Bronchial epithelial cell (primary cell): ENCODE measurements around the gene POP4. TPM values are rescaled to one million over a fixed set of nuclear protein-coding genes. Genes with fewer than 3 reads are reported as not detected.

Experiments
- DNase-seq: peaks from one replicate; pipeline ENCODE4 v3.0.0-alpha.2; 2010; ENCODE audit warnings: low read depth
- FAIRE-seq: peaks from 2 replicates; lab custom pipeline; 2011; peaks lifted over from hg19 to GRCh38; lab: Jason Lieb, UNC
- H3K27me3 ChIP-seq: 2 replicates; pipeline ENCODE4 v1.5.1; 2011; ENCODE audit warnings: low read length; ENCODE audit not compliant: control insufficient read depth, insufficient read depth
- H3K36me3 ChIP-seq: 2 replicates; pipeline ENCODE4 v1.5.1; 2011; ENCODE audit warnings: low read length; ENCODE audit not compliant: control insufficient read depth, insufficient read depth
- H3K4me3 ChIP-seq: 2 replicates; pipeline ENCODE4 v1.5.1; 2011; ENCODE audit warnings: mild to moderate bottlenecking, low read depth, low read length, control low read depth
- total RNA-seq: library from RNA; depleted of rRNA; stranded (reverse); fragments of >200 nt; gene quantifications from 2 replicates; pipeline ENCODE4 v1.2.1, GENCODE V29; 2014
- TF ChIP-seq, protein P1 (sequence below): IDR thresholded peaks from 2 replicates; pipeline ENCODE4 v1.5.1; 2011; ENCODE audit warnings: mild to moderate bottlenecking, moderate library complexity, low read length, control low read depth, inconsistent platforms; ENCODE audit not compliant: insufficient read depth, severe bottlenecking

Gene POP4
- total RNA-seq, 1 donor from 2014 or later = 58.7 TPM

DNA sequence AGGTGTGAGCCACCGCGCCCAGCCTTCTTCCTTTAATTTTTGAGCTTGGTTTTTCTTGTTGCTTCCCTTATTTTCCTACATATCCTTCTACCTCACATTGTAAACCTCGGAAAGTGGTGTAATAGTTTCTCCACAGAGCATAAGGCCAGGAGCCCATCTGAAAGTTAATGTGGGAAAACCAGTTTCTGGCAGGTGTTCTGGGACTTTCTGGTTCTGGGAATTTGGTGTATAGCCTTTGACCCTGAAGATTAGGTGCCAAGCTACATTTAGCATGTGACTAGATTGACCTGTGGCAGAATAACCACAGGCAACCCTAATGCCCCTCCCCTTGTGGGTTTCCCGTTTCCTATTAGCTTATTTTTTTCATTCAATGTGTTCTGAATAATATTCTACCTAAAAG, 8.7 kb downstream of the POP4 start:
- FAIRE-seq = no peak
- no peak for DNase-seq
- TF ChIP-seq, protein P1, sequence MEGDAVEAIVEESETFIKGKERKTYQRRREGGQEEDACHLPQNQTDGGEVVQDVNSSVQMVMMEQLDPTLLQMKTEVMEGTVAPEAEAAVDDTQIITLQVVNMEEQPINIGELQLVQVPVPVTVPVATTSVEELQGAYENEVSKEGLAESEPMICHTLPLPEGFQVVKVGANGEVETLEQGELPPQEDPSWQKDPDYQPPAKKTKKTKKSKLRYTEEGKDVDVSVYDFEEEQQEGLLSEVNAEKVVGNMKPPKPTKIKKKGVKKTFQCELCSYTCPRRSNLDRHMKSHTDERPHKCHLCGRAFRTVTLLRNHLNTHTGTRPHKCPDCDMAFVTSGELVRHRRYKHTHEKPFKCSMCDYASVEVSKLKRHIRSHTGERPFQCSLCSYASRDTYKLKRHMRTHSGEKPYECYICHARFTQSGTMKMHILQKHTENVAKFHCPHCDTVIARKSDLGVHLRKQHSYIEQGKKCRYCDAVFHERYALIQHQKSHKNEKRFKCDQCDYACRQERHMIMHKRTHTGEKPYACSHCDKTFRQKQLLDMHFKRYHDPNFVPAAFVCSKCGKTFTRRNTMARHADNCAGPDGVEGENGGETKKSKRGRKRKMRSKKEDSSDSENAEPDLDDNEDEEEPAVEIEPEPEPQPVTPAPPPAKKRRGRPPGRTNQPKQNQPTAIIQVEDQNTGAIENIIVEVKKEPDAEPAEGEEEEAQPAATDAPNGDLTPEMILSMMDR = no peak
- Histone ChIP-seq H3K27me3 (peaks cover 1% of the 10 kb centered on the region), H3K36me3 (peaks cover 26% of the 10 kb centered on the region), H3K4me3 (no peak overlapping the region)

DNA sequence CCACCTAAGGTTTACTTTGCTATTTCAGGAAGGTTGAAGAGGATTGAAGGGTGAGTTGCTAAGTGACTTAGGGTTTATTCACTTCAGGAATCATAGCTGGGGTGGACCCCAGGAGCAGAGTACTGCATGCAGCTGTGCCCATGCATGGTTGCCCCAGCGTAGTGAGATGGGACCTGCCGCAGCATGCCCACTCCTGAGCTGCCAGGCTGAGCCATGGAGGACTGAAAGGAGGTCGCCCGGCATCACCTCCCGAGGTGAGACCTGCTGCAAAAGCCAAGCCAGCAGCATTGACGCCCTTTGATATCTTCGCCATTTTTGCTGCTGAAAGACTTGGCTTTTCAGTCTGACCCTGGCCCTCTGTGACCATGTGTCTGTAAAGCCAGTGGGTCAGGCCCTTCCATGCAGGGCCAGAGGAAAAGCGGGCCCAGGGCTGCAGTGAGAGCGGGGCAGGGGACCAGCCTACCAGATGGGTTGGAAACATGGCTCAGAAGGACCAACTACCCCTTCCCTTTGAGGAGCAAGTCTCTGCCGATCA, 9.9 kb downstream of the POP4 start:
- H3K4me3 ChIP-seq = no peak overlapping the region
- DNase-seq = no peak
- peaks cover 1% of the 10 kb centered on the region for H3K27me3 ChIP-seq
- H3K36me3 ChIP-seq = peaks cover 26% of the 10 kb centered on the region
- FAIRE-seq = no peak
- TF ChIP-seq, protein P1 = no peak

DNA sequence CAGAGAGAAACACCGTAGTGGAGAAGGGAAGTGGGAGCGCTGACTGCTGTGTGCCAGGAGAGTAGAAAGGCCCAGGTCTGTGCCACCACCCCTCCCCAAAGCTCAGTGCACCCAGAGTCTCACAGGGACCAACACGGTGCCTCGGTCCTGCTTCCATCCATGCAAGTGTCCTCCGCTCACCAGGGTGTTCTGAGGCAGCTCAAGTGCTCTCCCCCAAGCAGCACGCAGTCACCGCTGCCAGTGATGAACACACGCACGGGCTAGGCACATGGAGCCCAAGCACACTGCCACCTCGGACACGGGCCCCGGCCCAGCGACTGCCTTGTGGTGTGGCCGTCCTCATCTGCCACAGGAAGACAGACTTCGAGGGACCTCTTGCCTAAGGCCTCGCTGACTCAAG, 10.5 kb downstream of the POP4 start:
- no peak for FAIRE-seq

DNA sequence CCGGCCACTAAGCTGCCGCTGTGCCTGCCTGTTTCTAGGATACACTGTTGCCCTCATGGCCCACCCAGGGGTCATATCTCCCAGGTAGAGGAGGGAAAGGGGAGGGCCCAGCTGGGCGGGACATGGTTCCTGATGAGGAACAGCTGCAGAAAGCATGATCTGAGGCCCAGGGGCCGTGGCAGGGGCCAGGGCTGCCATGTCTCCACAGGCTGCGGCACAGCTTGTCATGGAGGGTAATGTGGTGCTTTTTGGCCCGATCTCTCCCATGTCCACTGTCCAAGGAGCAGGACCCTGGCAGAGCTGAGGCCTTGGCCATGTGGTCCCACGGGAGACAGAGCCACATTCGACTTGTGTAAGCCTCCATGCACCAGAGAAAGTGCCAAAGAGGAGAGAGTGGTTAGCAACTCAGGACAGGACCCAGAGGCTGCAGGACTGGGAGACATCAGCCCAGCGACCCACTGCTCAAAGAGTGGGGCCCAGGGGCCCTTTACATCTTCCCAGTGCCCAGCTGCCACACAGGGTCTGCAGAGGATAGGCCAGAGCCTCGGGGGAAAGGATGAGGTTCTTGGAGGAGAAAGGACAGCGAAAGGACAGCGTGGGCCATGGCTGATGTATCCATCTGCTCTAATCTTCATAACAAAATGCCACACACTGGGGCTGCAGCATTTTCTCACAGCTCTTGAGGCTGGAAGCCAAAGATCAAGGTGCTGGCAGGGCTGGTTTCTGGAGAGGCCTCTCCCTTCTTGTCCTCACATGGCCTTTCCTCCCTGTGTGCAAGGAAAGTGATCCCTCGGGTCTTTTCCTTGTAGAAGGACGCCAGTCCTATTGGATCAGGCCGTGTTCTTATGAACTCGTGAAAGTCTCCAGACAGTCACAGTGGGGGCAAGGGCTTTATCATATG, 11.5 kb downstream of the POP4 start:
- H3K36me3 ChIP-seq = peaks cover 17% of the 10 kb centered on the region
- H3K27me3 ChIP-seq = peaks cover 1% of the 10 kb centered on the region
- FAIRE-seq (no peak), DNase-seq (no peak)
- TF ChIP-seq, protein P1 = no peak
- H3K4me3 ChIP-seq = no peak overlapping the region

More for the DNA sequence above, 10.5 kb downstream of the POP4 start:
- no peak overlapping the region for H3K4me3 ChIP-seq
- TF ChIP-seq, protein P1 = no peak
- H3K36me3 ChIP-seq = peaks cover 25% of the 10 kb centered on the region
- DNase-seq = no peak
- H3K27me3 ChIP-seq = peaks cover 1% of the 10 kb centered on the region

DNA sequence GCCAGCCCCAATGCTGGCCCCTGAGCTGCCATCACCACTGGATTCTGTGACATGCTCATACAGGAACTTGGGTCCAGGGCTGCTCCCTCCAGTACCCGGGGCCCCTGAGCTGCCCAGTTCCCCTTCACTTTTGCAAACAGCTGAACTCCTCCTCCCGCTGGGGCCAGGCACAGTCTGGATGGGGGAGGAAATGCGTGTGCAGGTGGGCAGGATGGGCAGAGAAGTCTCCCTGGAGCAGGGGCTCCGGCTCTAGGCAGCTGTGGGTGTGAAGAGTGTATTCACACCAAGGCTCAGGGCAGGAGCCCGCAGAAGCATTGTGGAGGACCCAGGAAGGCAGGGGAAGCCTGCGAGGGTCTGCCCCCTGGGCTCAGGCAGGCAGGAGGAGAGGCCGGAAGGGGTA, 12.4 kb downstream of the POP4 start:
- Histone ChIP-seq H3K27me3 (peaks cover 1% of the 10 kb centered on the region), H3K36me3 (peaks cover 8% of the 10 kb centered on the region), H3K4me3 (no peak overlapping the region)
- TF ChIP-seq, protein P1 = no peak
- FAIRE-seq = no peak
- DNase-seq = no peak
